MM.1S (cell line): ENCODE data around the gene AASS.

Experiments
- DNase-seq: peaks from one replicate; pipeline ENCODE4 v3.0.0-alpha.2; 2015
- H2AFZ ChIP-seq: fragments of 300-600 bp; sonication (generic); 2 replicates; pipeline ENCODE4 v1.6.0; 2016; ENCODE audit warnings: antibody characterized with exemption, low read length
- H3F3A ChIP-seq: fragments of 300-600 bp; sonication (generic); 2 replicates; pipeline ENCODE4 v1.6.1; 2016; ENCODE audit warnings: mild to moderate bottlenecking, antibody characterized with exemption, low read length, moderate library complexity, mixed read lengths; ENCODE audit not compliant: insufficient read depth
- H3K27ac ChIP-seq: fragments of 300-600 bp; sonication (generic); 2 replicates; pipeline ENCODE4 v1.5.1; 2016; ENCODE audit warnings: mild to moderate bottlenecking, low read length
- H3K27me3 ChIP-seq: fragments of 300-600 bp; sonication (generic); replicated peaks from 2 replicates; pipeline ENCODE4 v1.6.0; 2016; ENCODE audit warnings: low read length; ENCODE audit not compliant: insufficient read depth
- H3K36me3 ChIP-seq: fragments of 300-600 bp; sonication (generic); replicated peaks from 2 replicates; pipeline ENCODE4 v1.6.1; 2016; ENCODE audit warnings: mild to moderate bottlenecking, low read length, mixed read lengths; ENCODE audit not compliant: insufficient read depth
- H3K4me1 ChIP-seq: fragments of 300-600 bp; sonication (generic); 2 replicates; pipeline ENCODE4 v1.6.1; 2016; ENCODE audit warnings: low read length, mixed read lengths
- H3K4me2 ChIP-seq: fragments of 300-600 bp; sonication (generic); 2 replicates; pipeline ENCODE4 v1.6.0; 2016; ENCODE audit warnings: low read depth, low read length
- H3K4me3 ChIP-seq: fragments of 300-600 bp; sonication (generic); 2 replicates; pipeline ENCODE4 v1.5.1; 2016; ENCODE audit warnings: low read length, mixed read lengths
- H3K79me2 ChIP-seq: fragments of 300-600 bp; sonication (generic); 2 replicates; pipeline ENCODE4 v1.6.1; 2016; ENCODE audit warnings: mixed run types, low read length, mixed read lengths
- H3K9ac ChIP-seq: fragments of 300-600 bp; sonication (generic); 2 replicates; pipeline ENCODE4 v1.6.1; 2016; ENCODE audit warnings: low read length, mixed read lengths
- H3K9me2 ChIP-seq: fragments of 300-600 bp; sonication (generic); replicated peaks from 2 replicates; pipeline ENCODE4 v1.6.1; 2016; ENCODE audit warnings: mild to moderate bottlenecking, low read length, mixed read lengths; ENCODE audit not compliant: insufficient read depth
- H3K9me3 ChIP-seq: fragments of 300-600 bp; sonication (generic); replicated peaks from 2 replicates; pipeline ENCODE4 v1.6.1; 2016; ENCODE audit warnings: mild to moderate bottlenecking, low read length, mixed read lengths; ENCODE audit not compliant: insufficient read depth
- H4K20me1 ChIP-seq: fragments of 300-600 bp; sonication (generic); 2 replicates; pipeline ENCODE4 v1.6.1; 2016; ENCODE audit warnings: mild to moderate bottlenecking, low read length, moderate library complexity, mixed read lengths; ENCODE audit not compliant: insufficient read depth
- CTCF ChIP-seq: fragments of 300-600 bp; sonication (generic); IDR thresholded peaks from 2 replicates; pipeline ENCODE4 v1.5.1; 2016; ENCODE audit warnings: antibody characterized with exemption, low read length, mixed read lengths
- EZH2 ChIP-seq: fragments of 300-600 bp; sonication (generic); optimal IDR thresholded peaks from 2 replicates; pipeline ENCODE3; 2017; ENCODE audit warnings: low read depth, mild to moderate bottlenecking, antibody characterized with exemption, low read length, mixed read lengths
- EZH2phosphoT487 ChIP-seq: fragments of 300-600 bp; sonication (generic); IDR thresholded peaks from 2 replicates; pipeline ENCODE4 v1.6.1; 2018; ENCODE audit warnings: antibody characterized with exemption, low read length

The AASS gene

GRCh38 chr7:122132341-122132740, 11.7 kb downstream of the AASS start:
- H3K36me3 ChIP-seq, result no peaks in the 10 kb centered on the region
- H3K27ac ChIP-seq, result no peak overlapping the region
- H3K4me3 ChIP-seq, result no peak overlapping the region
- no peaks in the 10 kb centered on the region for H3F3A ChIP-seq
- TF ChIP-seq EZH2phosphoT487, result no peak
- TF ChIP-seq CTCF, result no peak
- TF ChIP-seq EZH2, result no peak
- H2AFZ ChIP-seq, result no peak overlapping the region
- no peak for DNase-seq
- peaks cover 7% of the 10 kb centered on the region; the same call in 1 of the 2 replicates for H3K4me1 ChIP-seq
- H3K27me3 ChIP-seq, result no peaks in the 10 kb centered on the region
- H3K4me2 ChIP-seq, result no peak overlapping the region
- H3K9me3 ChIP-seq, result no peaks in the 10 kb centered on the region
- H3K79me2 ChIP-seq, result no peaks in the 10 kb centered on the region
- H3K9me2 ChIP-seq, result no peaks in the 10 kb centered on the region
- no peaks in the 10 kb centered on the region for H4K20me1 ChIP-seq
- H3K9ac ChIP-seq, result no peak overlapping the region

GRCh38 chr7:122123746-122124145, 20.3 kb downstream of the AASS start:
- H3K4me1 ChIP-seq, result no peaks in the 10 kb centered on the region
- H3F3A ChIP-seq, result no peaks in the 10 kb centered on the region
- H3K79me2 ChIP-seq, result no peaks in the 10 kb centered on the region
- H2AFZ ChIP-seq, result no peak overlapping the region
- no peak for DNase-seq
- no peak overlapping the region for H3K4me3 ChIP-seq
- H4K20me1 ChIP-seq, result no peaks in the 10 kb centered on the region
- no peak overlapping the region for H3K27ac ChIP-seq
- TF ChIP-seq EZH2phosphoT487 (no peak), EZH2 (no peak), CTCF (no peak)
- H3K9ac ChIP-seq, result no peak overlapping the region
- H3K9me3 ChIP-seq, result no peaks in the 10 kb centered on the region
- H3K27me3 ChIP-seq, result no peaks in the 10 kb centered on the region
- no peak overlapping the region for H3K4me2 ChIP-seq
- H3K36me3 ChIP-seq, result no peaks in the 10 kb centered on the region
- no peaks in the 10 kb centered on the region; the same call in 1 of the 2 replicates for H3K9me2 ChIP-seq

GRCh38 chr7:122118757-122119156, 25.3 kb downstream of the AASS start:
- TF ChIP-seq EZH2 (no peak), CTCF (no peak), EZH2phosphoT487 (no peak)
- H3K36me3 ChIP-seq, result no peaks in the 10 kb centered on the region

More at GRCh38 chr7:122118757-122119156, 25.3 kb downstream of the AASS start:
- no peaks in the 10 kb centered on the region for H3K79me2 ChIP-seq
- H3K27me3 ChIP-seq, result no peaks in the 10 kb centered on the region
- H3K9ac ChIP-seq, result no peak overlapping the region
- no peaks in the 10 kb centered on the region for H3F3A ChIP-seq
- H3K9me3 ChIP-seq, result no peaks in the 10 kb centered on the region
- no peaks in the 10 kb centered on the region for H4K20me1 ChIP-seq
- no peaks in the 10 kb centered on the region for H3K4me1 ChIP-seq
- H2AFZ ChIP-seq, result no peak overlapping the region
- H3K27ac ChIP-seq, result no peak overlapping the region
- H3K4me2 ChIP-seq, result no peak overlapping the region
- H3K9me2 ChIP-seq, result no peaks in the 10 kb centered on the region; the same call in 1 of the 2 replicates
- H3K4me3 ChIP-seq, result no peak overlapping the region
- no peak for DNase-seq
